ENCODE measurements around the gene INO80E. TPM values are rescaled to one million over a fixed set of nuclear protein-coding genes. Genes with fewer than 3 reads are reported as not detected.

Gene INO80E
- total RNA-seq, 2 experiments from 2014 or later, result 83.8 to 91.1 TPM

GRCh38 chr16:30046588-30046987 lies 50.5 kb downstream of the INO80E start:
- H3K4me1 Mint-ChIP-seq, result peaks cover 2% of the 10 kb centered on the region
- H3K27me3 Mint-ChIP-seq, result no peaks in the 10 kb centered on the region
- no peak overlapping the region for H3K27ac Mint-ChIP-seq
- H3K36me3 Mint-ChIP-seq, result peaks cover under 1% of the 10 kb centered on the region
- H3K9me3 Mint-ChIP-seq, result no peaks in the 10 kb centered on the region
- H3K4me3 Mint-ChIP-seq, result no peak overlapping the region
- no peak for DNase-seq

GRCh38 chr16:30049871-30050270 lies 53.8 kb downstream of the INO80E start:
- Mint-ChIP-seq H3K27me3 (peaks cover 8% of the 10 kb centered on the region), H3K4me1 (peaks cover 9% of the 10 kb centered on the region), H3K4me3 (no peak overlapping the region), H3K9me3 (no peaks in the 10 kb centered on the region), H3K36me3 (peaks cover 1% of the 10 kb centered on the region), H3K27ac (no peak overlapping the region)
- no peak for DNase-seq

- H3K27me3 Mint-ChIP-seq, result peaks cover 8% of the 10 kb centered on the region
Measured at GRCh38 chr16:30051518-30051917, 55.5 kb downstream of the INO80E start.

GRCh38 chr16:30052671-30053372 lies 56.8 kb downstream of the INO80E start:
- Mint-ChIP-seq H3K36me3 (peaks cover 1% of the 10 kb centered on the region), H3K27me3 (peaks cover 8% of the 10 kb centered on the region), H3K4me1 (peaks cover 15% of the 10 kb centered on the region), H3K9me3 (no peaks in the 10 kb centered on the region), H3K4me3 (peak overlapping the region; percentile 80), H3K27ac (peak overlapping the region; percentile 74)
- DNase-seq, result peak; percentile 92

More at GRCh38 chr16:30051518-30051917, 55.5 kb downstream of the INO80E start:
- Mint-ChIP-seq H3K9me3 (no peaks in the 10 kb centered on the region), H3K36me3 (peaks cover 1% of the 10 kb centered on the region), H3K4me1 (peaks cover 15% of the 10 kb centered on the region), H3K4me3 (peak overlapping the region; percentile 64), H3K27ac (no peak overlapping the region)
- DNase-seq, result no peak

GRCh38 chr16:30053376-30054015 lies 57.5 kb downstream of the INO80E start:
- Mint-ChIP-seq H3K36me3 (peaks cover 1% of the 10 kb centered on the region), H3K4me3 (peak overlapping the region; percentile 80), H3K4me1 (peaks cover 15% of the 10 kb centered on the region), H3K27me3 (peaks cover 8% of the 10 kb centered on the region), H3K9me3 (no peaks in the 10 kb centered on the region), H3K27ac (no peak overlapping the region)
- DNase-seq, result no peak

GRCh38 chr16:30054451-30054850 lies 58.4 kb downstream of the INO80E start:
- no peaks in the 10 kb centered on the region for H3K9me3 Mint-ChIP-seq
- H3K27me3 Mint-ChIP-seq, result peaks cover 8% of the 10 kb centered on the region
- DNase-seq, result no peak
- H3K4me3 Mint-ChIP-seq, result no peak overlapping the region
- H3K36me3 Mint-ChIP-seq, result peaks cover 1% of the 10 kb centered on the region
- no peak overlapping the region for H3K27ac Mint-ChIP-seq
- peaks cover 15% of the 10 kb centered on the region for H3K4me1 Mint-ChIP-seq

- peak; percentile 64 for DNase-seq
- no peak overlapping the region for H3K27ac Mint-ChIP-seq
- no peak overlapping the region for H3K4me3 Mint-ChIP-seq
Measured at GRCh38 chr16:30054959-30055553, 59.0 kb downstream of the INO80E start.

More at GRCh38 chr16:30054959-30055553, 59.0 kb downstream of the INO80E start:
- H3K36me3 Mint-ChIP-seq, result peaks cover 1% of the 10 kb centered on the region
- peaks cover 15% of the 10 kb centered on the region for H3K4me1 Mint-ChIP-seq
- peaks cover 8% of the 10 kb centered on the region for H3K27me3 Mint-ChIP-seq
- H3K9me3 Mint-ChIP-seq, result no peaks in the 10 kb centered on the region

Other genes starting within 250 kb of the INO80E start
- not detected for gene ZG16, start 218.0 kb upstream of the INO80E start, total RNA-seq
- 100 to 1,000 TPM; 145 to 150 TPM for gene KIF22, start 205.5 kb upstream of the INO80E start, total RNA-seq
- 100 to 1,000 TPM; 427 to 438 TPM for gene MAZ, start 189.7 kb upstream of the INO80E start, total RNA-seq
- gene PRRT2, start 184.0 kb upstream of the INO80E start, total RNA-seq, result 1 to 10 TPM in 1 of 2 experiments, under 1 TPM in 1; 0.52 to 1.3 TPM
- gene PAGR1, start 180.1 kb upstream of the INO80E start, total RNA-seq, result 10 to 100 TPM; 33.7 to 34.8 TPM
- 10 to 100 TPM; 30.7 to 30.8 TPM for gene MVP, start 175.8 kb upstream of the INO80E start, total RNA-seq
- gene CDIPT, start 133.0 kb upstream of the INO80E start, total RNA-seq, result 10 to 100 TPM; 46.8 to 50.6 TPM
- gene SEZ6L2, start 96.7 kb upstream of the INO80E start, total RNA-seq, result under 1 TPM in 1 of 2 experiments, not detected in 1; 0.32 TPM
- gene ASPHD1, start 95.8 kb upstream of the INO80E start, total RNA-seq, result 1 to 10 TPM; 1.3 to 2.0 TPM
- 10 to 100 TPM; 27.2 to 30.3 TPM for gene KCTD13, start 70.0 kb upstream of the INO80E start, total RNA-seq
- gene TMEM219, start 34.2 kb upstream of the INO80E start, total RNA-seq, result 10 to 100 TPM; 29.3 TPM
- 10 to 100 TPM; 24.9 to 26.4 TPM for gene TAOK2, start 22.4 kb upstream of the INO80E start, total RNA-seq
- gene HIRIP3, start 624 bp upstream of the INO80E start, total RNA-seq, result 10 to 100 TPM; 39.5 to 41.4 TPM
- 1 to 10 TPM in 1 of 2 experiments, under 1 TPM in 1; 0.89 to 1.4 TPM for gene DOC2A, start 14.8 kb downstream of the INO80E start, total RNA-seq
- not detected for gene C16orf92, start 27.0 kb downstream of the INO80E start, total RNA-seq
- gene TLCD3B, start 35.0 kb downstream of the INO80E start, total RNA-seq, result 1 to 10 TPM; 1.2 to 2.0 TPM
- 1,000 to 10,000 TPM; 2,800 to 2,893 TPM for gene ALDOA, start 69.5 kb downstream of the INO80E start, total RNA-seq
- gene PPP4C, start 79.8 kb downstream of the INO80E start, total RNA-seq, result 100 to 1,000 TPM; 125 to 127 TPM
- gene TBX6, start 95.7 kb downstream of the INO80E start, total RNA-seq, result 1 to 10 TPM in 1 of 2 experiments, under 1 TPM in 1; 0.74 to 1.1 TPM
- 10 to 100 TPM; 11.8 to 12.1 TPM for gene YPEL3, start 100.0 kb downstream of the INO80E start, total RNA-seq
- 1 to 10 TPM; 1.7 to 4.3 TPM for gene GDPD3, start 117.3 kb downstream of the INO80E start, total RNA-seq
- 10 to 100 TPM; 38.9 to 41.6 TPM for gene MAPK3, start 127.0 kb downstream of the INO80E start, total RNA-seq
- 100 to 1,000 TPM; 972 to 977 TPM for gene CORO1A, start 187.4 kb downstream of the INO80E start, total RNA-seq
- gene BOLA2B, start 197.4 kb downstream of the INO80E start, total RNA-seq, result 100 to 1,000 TPM; 252 to 257 TPM
- 10 to 100 TPM; 64.2 to 65.7 TPM for gene SLX1A, start 197.6 kb downstream of the INO80E start, total RNA-seq
- gene SULT1A3, start 203.0 kb downstream of the INO80E start, total RNA-seq, result 10 to 100 TPM in 1 of 2 experiments, 1 to 10 TPM in 1; 9.6 to 12.3 TPM

All from activated naive CD8-positive, alpha-beta T cell treated with anti-CD3 and anti-CD28 coated beads for 36 hours (primary cell).